ENCODE measurements around the gene DLEC1.
"Not testable (repeated sequence)": the region's sequence is repeated elsewhere in the genome, so short reads cannot be mapped to it uniquely, and the experiment has no call there.

Gene DLEC1

DNA sequence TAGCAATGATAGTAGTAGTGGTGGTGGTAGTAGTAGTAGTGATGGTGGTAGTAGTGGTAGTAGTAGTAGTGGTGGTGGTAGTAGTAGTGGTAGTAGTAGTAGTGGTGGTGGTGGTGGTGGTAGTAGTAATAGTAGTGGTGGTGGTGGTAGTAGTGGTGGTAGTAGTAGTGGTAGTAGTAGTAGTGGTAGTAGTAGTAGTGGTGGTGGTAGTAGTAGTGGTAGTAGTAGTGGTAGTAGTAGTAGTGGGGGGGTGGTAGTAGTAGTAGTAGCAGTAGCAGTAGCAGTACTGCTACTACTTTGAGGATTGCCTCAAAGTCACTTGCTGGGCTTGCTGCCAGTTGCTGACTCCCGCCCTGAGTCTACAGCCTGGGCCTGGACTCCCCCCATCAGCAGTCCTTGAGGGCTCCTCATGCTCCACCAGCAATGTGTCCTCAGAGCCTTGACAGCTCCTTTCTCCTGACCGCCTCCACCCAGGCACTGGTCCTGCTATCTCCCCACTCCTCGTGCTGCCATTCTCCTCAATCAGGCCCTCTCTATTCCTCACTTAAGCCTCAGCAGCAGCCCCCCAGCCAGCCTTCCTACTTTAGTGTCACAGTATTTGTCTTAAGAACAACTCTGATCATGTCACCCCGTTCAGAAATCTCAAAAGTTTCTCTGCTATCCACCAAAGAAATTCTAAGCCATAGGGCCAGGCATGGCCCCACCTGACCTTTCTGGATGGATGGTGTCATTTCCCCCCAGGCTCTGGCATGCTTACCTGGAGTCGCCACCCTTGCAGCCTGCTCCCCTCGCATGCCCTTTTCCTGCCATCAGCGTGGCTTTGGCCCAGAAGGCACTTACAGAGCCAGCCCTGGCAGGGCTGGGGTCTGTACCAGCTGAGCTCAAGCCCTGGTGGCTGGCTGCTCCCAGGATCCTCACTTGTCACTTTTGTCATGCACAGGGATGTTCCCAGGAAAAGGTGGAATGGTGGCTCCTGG lies 45.6 kb downstream of the DLEC1 start:
- DNase-seq: peak; percentile 71

DNA sequence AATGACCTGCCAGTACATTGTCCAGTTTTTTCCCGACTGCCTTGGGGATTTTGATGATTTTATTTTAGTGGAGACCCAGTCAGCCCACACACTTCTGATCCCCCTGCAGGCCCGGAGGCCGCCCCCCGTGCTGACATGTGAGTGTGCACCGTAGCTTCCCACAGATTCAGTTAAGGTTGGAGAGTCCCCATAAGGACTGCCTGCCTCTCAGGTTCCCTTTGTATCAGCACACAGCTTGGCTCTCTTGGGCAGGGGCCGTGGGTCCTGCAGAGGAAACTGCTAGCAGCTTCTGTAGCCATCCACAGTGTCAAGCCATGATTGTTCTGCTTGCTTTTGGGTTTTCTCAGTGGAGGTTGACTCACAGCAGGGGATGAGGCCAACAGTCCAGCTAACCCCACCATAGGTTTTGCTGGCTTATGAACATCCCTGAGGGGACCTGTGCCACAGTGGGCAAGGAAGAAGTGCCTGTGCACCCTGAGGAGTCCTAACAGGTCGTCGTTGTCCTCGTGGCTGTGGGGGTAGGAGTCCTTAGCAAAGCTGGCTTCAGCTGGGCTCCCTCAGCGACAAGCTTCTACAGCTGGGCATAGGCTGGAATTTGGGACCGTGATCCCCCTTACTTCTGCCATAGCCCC lies 46.4 kb downstream of the DLEC1 start:
- DNase-seq: no peak

DNA sequence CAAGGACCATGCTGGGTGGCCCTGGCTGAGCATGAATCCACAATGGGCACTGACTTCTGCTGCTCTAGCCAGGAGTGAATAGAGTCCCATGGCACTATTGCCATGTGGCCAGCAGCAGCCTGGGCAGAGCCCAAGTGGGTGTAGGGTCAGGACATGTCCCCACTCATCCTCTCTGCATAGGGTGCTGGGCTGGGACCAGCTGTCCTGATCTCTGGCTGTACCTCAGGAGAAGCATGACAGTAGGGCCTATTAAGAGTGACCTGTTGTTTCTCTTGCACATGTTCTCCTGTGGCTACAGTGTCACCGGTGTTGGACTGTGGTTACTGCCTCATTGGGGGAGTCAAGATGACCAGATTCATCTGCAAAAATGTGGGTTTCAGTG lies 46.9 kb downstream of the DLEC1 start:
- DNase-seq: no peak

DNA sequence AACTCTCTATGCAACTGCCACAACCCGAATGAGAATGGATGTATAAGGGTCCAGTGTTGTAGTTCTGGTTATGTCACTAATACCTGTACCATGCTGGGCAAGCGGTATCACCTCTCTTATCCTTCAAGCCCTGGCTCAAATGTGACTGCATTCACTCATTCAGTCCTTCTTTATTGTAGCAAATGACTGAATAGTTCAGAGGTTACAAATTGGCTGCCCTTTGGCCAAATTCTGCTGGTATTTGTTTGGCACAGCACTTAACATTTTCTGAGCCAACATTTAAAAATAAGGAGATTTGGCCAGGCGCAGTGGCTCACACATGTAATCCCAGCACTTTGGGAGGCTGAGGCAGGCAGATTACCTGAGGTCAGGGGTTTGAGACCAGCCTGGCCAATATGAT lies 47.5 kb downstream of the DLEC1 start:
- DNase-seq: no peak

DNA sequence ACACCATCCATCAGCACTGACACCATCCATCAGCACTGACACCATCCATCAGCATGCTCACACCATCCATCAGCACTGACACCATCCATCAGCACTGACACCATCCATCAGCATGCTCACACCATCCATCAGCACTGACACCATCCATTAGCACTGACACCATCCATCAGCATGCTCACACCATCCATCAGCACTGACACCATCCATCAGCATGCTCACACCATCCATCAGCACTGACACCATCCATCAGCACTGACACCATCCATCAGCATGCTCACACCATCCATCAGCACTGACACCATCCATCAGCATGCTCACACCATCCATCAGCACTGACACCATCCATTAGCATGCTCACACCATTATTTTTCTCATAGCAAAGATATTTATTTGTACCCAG lies 48.3 kb downstream of the DLEC1 start:
- DNase-seq: not testable (repeated sequence)

DNA sequence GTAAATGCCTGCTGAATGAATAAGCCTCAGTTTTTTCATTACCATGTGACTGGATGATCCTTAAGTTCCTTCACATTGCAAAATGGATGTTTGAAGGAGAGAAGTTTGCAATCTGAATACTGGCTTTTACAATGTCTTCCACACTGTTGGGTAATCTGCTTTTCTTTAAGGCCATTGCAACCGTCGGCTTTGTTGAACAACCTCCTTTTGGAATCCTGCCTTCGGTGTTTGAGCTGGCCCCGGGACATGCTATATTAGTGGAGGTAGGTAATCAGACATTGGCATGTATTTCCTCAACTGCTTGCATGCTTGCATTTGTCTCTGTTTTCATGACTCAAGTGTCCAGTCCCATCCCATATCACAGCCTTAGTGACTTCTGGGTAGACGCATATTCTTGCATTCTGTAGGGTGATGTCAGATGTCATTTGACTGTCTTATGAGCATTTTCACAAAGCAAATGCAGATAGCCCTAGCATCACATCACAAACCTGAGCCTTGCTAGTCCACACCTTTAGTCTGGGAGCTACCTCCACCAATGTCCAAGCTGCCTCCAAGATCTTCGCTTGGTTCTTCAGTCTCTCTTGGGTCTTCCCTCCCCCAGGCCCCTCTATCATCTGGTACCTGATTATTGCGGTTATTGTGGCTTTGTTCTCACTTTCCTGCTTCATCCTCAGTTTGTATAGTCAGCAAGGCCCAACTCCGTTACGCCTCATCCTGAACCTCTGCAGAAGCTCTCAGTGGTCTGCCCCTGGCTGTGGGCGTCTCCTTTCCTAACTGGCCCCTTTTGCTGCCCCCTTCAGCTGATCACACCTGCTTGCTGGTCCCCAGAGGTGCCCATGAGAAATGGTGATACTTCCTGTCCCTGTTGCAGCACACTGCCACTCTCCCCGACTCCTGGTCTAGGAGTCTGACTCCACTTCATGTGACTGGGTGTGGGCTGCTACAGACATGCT lies 49.4 kb downstream of the DLEC1 start:
- DNase-seq: no peak

DNA sequence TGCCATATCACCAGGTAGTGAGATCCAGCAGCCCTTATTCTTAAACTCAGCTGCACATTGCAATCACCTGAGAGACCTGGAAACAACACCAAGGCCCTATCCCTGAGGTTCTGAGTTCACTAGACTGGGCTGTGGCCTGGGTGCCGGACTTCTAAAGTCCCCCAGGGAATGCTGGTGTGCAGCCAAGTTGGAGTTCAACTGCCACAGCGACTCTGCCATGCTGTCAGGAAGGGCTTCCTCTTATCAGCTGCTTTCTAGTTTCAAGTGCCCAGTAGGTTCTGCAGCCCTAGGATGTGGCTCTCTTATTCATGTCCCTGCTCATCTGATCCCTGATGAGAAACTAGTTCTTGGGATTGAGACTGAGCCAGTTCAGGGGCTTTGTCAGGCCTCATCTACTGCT lies 50.2 kb downstream of the DLEC1 start:
- no peak for DNase-seq

DNA sequence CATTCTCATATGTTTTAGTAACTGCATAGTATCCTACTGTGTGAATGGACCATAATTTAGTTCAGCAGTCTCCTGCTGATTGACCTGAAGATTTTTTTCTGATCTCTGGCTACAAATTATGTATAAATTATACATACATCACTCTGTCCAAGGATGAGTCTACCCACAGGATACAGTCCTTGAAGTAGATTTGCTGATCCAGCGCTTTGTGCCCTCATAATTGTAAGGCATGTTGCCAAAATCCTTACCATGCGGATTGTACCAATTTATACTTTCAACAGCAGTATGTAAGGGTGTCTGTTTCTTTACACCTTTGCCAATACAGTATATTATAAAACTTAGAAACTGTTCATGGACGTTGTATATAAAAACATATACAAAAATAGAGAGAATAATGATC lies 51.4 kb downstream of the DLEC1 start:
- DNase-seq: no peak

DNA sequence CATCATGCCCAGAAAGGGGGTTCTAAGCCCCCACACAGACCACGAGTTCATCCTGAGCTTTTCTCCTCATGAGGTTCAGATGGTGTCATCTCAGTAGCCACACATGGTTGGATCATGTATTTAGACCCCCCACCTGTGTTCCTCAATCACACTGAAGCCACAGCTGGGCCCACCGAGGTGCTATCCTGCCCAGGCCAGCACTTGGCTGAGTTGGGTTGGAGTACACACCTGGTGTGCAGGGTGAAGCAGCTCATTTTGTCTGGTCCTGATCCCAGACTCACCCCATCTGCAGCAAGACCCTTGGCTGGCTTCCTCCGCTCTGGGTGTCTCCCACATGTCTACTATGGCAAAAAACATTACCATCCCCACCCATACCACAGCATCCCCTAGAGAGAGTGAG lies 56.0 kb downstream of the DLEC1 start:
- no peak for DNase-seq

DNA sequence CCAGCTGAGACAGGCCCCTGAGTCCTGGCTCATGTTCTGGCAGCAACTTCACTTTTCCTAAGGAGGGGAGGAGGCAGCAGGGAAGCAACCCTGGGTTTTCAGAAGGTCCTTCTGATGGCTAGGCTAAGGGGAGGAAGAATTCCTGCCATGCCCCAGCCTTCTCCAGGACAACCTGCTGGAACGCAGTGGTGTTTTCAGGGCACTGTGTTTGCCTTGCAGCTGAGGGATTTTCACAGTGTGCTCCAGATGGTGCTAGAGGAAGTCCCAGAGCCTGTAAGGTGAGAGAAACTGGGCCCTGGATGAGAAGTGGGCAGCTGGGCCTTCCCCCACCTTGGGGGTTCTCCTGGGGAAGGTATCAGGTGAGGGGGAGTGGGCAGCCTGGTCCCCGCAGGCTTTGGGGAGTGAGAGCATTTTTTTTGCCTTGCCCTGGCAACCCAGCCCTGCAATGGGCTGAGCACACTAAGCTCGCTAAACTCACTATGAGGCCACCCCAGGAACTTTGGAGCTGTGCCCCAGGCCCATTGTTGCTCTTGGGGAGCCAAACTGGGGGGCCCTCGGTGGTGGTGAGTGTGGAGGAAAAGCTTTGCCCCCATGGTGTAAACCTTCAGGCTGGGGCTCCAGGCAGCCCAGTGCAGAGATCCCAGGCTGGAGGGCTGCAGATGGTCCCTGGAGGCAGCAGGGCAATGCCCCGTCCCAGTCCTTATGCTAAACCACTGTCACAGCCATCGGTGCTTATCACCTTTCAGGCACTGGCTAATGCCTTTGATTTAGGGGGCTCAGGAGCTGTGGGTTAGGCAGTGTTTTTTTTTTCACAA lies 56.9 kb downstream of the DLEC1 start:
- no peak for DNase-seq

DNA sequence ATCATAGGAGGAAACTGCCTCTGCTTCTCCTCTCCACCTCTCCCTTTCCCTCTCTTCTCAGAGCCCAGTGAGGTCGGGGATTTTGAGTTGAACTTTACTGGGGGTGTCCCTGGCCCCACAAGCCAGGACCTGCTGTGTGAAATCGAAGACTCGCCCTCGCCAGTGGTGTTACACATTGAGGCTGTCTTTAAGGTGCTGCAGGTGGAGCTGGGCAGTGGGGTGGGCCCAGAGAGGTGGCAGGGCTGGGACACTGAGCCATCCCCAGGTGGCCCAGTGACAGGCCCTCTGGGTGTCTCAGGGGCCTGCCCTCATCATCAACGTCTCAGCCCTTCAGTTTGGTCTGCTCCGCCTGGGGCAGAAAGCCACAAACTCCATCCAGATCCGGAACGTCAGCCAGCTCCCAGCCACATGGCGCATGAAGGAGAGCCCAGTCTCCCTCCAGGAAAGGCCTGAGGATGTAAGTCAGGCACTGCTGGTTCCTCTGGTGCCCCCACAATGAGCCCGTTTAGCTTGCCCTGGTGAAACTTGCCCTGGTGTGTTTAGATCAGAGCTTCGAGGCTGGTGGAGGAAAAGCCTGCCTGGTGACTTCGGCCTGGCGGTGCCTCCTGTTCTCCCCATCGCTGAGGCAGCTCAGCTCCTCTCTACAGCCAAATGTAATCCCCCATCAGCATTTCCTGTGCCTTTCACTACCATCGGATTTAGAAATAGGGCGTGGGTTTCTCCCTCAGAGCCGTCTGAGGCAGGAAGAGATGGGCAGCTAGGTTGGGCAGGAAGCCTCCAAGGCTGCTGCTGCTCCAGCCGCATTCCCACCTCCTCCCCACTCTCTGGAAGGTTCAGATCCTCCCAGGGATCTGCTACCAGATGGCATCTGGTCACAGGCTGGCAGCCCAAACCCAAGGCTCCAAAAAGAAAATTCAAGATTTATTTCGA lies 58.7 kb downstream of the DLEC1 start:
- DNase-seq: peak; percentile 7

DNA sequence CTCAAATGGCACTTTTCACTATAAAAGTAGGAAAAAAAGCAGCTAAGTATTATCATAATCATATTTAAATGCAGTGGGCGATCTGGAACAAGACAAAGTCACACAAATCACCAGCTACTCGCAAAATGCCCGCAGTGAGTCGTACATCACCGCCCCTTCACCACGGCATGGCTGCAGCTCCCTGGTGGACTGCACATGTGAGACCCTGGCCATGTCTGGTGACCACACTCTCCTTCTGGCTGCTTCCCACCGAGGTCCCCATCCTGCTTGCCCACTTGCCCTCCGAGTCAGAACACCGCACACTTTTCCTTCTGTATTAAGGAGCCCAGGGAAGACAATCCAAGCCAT lies 59.3 kb downstream of the DLEC1 start:
- DNase-seq: no peak

DNA sequence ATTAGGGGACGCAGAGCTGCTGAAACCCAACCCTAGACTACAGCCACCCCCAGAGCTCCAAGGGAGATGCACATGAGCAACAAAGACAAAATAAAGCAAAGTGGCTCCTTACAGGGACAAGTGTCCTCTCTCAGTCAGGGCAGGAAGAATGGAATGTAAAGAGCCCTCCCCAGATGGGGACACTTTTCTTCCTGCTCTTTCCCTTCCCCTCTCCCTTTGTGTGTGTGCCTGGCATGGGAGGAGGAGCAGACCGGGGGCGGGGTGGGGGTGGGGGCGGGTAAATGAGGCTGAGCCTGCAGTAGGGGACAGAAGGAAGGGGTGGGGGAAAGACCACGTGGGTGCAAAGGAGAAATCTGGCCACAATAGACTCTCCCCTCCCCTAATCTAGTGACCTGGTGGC lies 60.5 kb downstream of the DLEC1 start:
- DNase-seq: no peak

DNA sequence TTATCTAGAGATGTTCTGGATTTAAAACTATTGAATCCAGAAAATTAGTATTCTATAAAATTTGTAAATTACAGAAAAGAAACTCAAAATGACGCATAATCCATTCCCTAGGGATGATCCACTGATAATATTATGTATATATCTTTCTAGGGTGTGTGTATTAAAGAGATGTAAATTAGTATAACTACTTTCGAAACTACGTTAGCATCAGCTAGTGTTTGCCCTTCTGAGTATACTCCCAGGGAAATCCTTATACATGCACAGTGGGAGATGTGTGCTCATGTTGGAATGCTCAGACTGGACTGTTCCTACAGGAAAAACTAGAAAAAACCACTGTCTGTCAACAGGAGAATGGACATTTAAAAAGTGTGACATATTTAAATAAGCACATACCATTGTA lies 61.5 kb downstream of the DLEC1 start:
- no peak for DNase-seq

DNA sequence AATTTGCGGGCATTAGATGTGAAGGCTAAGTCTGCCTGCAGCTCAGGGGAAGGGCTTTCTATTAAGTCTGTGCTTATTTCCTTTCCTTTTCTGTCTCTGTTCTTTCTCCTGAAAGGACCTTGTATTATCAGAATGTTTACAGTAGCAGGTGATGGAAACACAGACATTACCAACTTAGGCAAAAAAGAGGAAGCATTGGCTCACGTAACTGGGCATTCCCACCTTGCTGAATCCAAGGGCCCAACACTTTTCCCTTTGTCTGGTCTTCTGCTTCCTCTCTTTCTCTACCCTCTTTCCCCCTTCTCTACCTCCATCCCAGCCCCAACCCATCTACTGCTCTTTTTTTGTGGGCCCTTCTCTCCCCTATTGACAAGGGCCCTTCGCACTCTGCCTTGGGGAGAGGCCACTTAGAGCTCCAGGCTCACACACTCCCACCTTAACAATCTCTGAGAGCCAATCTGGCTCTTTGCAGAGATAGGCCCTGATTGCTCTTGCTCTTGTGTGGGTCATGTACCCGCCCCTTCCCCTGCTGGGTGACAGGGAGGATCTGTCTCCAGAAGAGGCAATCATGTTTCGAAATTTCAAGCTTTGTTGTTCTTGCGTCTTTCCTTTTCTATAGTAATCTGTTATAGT lies 62.9 kb downstream of the DLEC1 start:
- DNase-seq: no peak

DNA sequence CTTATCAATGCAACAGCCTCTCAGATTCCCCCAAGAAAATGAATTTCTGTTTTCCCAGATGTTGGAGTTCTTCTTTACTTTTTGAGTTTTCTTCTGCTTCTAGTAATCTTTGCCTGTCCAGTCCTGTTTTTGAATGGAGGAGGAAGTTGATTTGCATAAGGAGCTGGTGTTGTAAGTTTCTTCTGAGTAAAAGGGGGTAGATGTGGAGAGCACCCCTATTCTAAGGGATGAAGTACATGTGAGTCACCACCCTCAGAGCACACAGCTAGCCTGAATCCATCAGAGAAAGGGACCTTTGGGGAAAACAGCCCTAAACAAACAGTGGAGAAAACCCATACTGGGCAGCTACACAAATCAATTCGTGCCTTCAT lies 63.4 kb downstream of the DLEC1 start:
- DNase-seq: no peak

DNA sequence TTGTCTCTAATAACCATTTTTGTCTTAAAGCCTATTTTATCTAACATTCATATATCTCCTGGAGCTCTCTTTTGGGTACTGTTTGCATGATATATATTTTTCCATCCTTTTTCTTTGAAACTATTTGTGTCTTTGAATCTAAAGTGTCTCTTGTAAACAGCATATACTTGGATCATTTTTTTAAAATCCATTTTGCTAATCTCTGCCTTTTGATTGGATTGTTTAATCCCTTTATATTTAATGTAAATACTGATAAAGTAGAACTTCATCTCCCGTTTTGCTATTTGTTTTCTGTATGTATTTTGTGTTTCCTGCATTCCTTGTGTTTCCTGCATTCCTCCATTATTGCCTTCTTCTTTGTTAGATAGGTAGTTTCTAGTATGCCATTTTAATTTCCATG lies 66.5 kb downstream of the DLEC1 start:
- no peak for DNase-seq

DNA sequence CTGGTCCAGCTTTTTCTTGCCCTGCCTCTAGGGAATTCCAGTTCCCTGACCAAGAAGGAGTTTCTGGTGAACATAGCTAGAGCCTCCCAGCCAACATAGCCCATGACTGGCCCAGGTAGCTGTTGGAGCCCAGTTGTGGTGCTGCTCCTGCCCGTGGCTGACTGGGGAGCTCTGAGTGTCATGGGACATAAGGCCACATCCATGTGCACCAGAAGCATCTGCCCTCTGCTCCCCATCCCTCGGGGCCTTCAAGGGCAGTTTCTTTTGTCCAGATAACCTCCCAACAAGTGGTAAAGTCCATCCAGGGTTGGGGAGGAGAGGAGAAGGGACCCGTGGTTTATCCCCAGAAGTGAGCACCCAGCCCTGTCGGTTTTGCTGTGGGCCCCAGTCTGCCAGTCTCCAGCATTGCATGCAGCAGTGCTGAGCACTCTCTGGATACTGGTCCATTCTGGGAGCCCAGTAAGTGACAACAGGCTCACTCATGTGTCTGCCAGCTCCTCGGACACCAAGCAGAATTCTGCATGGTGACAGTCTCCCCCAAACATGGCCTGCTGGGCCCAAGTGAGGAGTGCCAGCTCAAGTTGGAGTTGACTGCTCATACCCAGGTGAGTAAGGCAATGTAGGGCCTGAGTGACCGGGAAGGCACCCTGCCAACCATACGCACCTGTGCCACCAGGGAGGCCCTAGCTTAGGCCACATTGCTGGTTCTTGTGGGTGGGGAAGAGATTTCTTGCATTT lies 69.1 kb downstream of the DLEC1 start:
- DNase-seq: no peak

DNA sequence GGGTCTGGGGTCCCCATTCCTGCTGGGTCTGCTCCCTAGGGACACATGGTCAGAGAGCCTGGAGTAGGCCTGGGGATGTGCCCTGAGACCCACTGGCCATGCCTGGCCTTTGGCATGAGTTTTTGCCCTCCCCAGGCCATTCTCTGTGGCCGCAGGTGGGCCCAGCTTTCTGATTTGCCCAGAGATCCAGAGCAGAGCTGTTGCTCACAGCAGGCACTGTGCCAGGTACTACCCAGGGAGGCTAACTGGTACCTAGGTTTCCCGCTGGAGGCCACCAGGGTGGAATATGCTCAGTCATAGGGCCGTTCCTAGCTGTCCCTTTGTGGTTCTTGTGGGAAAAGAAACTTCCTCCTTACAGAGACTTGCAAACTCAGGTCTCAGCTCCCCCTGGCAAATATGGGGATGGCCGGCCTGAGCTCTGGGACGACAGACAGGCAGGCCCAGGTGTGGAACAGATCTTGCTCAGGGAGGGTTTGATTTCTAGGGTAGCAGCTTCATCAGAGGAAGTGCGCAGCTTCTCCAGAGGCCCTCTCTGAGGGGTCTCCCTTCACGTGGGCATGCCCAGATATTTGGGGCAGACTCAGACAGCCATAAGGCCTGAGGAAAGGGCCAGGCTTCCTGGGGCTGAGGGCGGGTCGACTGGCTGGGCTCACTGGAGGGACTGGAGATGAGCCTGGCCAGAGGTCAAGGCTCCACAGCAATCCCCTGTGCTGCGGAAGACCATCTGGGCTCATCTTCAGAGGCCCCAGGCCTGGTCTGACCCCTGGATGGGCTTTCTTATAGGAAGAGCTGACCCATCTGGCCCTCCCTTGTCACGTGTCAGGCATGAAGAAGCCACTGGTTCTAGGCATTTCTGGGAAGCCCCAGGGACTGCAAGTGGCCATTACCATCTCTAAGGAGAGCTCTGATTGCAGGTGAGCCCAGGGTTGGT lies 69.9 kb downstream of the DLEC1 start:
- peak; percentile 10 for DNase-seq

Data from left hindlimb (tissue), 1 donor.